B cell (primary cell): ENCODE measurements around the gene SIL1. TPM values are rescaled to one million over a fixed set of nuclear protein-coding genes. Genes with fewer than 3 reads are reported as not detected.

Experiments used
- ATAC-seq: fragments of 200-7000 bp; cut with Tn5 transposase; one replicate; pipeline ENCODE4 v1.10.0; 2021; ENCODE audit warnings: low read depth, mild to moderate bottlenecking, moderate number of reproducible peaks, moderate library complexity
- CTCF ChIA-PET: fragments of 350-600 bp; sonication (Branson Sonifier 250); formaldehyde crosslinking; loops from one replicate; lab custom pipeline; 2021; ENCODE audit warnings: antibody characterized with exemption, inconsistent platforms; lab: Charles Lee
- POLR2A ChIA-PET: fragments of 350-600 bp; sonication (Branson Sonifier 250); formaldehyde crosslinking; loops from one replicate; lab custom pipeline; 2021; ENCODE audit warnings: antibody characterized with exemption; lab: Charles Lee
- DNase-seq: peaks from one replicate; pipeline ENCODE4 v3.0.0; 2013
- H2AFZ ChIP-seq: 2 replicates; pipeline ENCODE4 v1.6.1; 2012; ENCODE audit warnings: mild to moderate bottlenecking, low read depth, low read length; ENCODE audit not compliant: insufficient read depth, poor library complexity, severe bottlenecking
- H3K27ac ChIP-seq, 2 donors: 1 replicate in 1 of 2; 2 replicates in 1 of 2; pipeline ENCODE4 v1.5.1; 2012 to 2013; ENCODE audit warnings: low read length in 2 of 2, mild to moderate bottlenecking in 2 of 2, moderate library complexity in 1 of 2
- H3K27me3 ChIP-seq, 4 experiments: fragments of 200-600 bp in 1 of 4; sonication (generic) in 1 of 4; replicated peaks in 1 of 4; 1 replicate in 2 of 4; 2 replicates in 2 of 4; pipeline versions ENCODE4 v1.6.1 to v1.7.0; 2013 to 2016; ENCODE audit warnings: low read length in 3 of 4, mild to moderate bottlenecking in 2 of 4, mixed read lengths in 1 of 4, moderate library complexity in 1 of 4; ENCODE audit not compliant: insufficient read depth in 4 of 4, control insufficient read depth in 3 of 4; ENCODE audit errors: control extremely low read depth in 1 of 4
- H3K36me3 ChIP-seq, 2 experiments: replicated peaks in 1 of 2; 1 replicate in 1 of 2; 2 replicates in 1 of 2; pipeline versions ENCODE4 v1.6.1 to v1.7.1; 2013; ENCODE audit warnings: low read length in 1 of 2; ENCODE audit not compliant: insufficient read depth in 2 of 2, control insufficient read depth in 1 of 2; ENCODE audit errors: control extremely low read depth in 1 of 2, extremely low read depth in 1 of 2
- H3K4me1 ChIP-seq, 2 donors: fragments of 200-600 bp in 1 of 2; sonication (generic) in 1 of 2; 1 replicate in 1 of 2; 2 replicates in 1 of 2; pipeline versions ENCODE4 v1.5.1 to v1.6.1; 2013 to 2017; ENCODE audit warnings: low read length in 2 of 2; ENCODE audit not compliant: control insufficient read depth in 2 of 2, insufficient read depth in 2 of 2
- H3K4me2 ChIP-seq: replicated peaks from 2 replicates; pipeline ENCODE3; 2012; ENCODE audit warnings: mild to moderate bottlenecking, low read depth, low read length; ENCODE audit not compliant: poor library complexity, severe bottlenecking
- H3K4me3 ChIP-seq, 5 experiments: fragments of 200-600 bp in 1 of 5; sonication (generic) in 1 of 5; 1 replicate in 3 of 5; 2 replicates in 2 of 5; pipeline versions ENCODE4 v1.5.1 to v1.7.0; 2011 to 2016; ENCODE audit warnings: low read length in 4 of 5, mild to moderate bottlenecking in 4 of 5, low read depth in 2 of 5, control low read depth in 1 of 5, moderate library complexity in 1 of 5; ENCODE audit not compliant: insufficient read depth in 1 of 5; ENCODE audit errors: control extremely low read depth in 1 of 5, extremely low read depth in 1 of 5
- H3K79me2 ChIP-seq: fragments of 200-600 bp; sonication (generic); one replicate; pipeline ENCODE4 v1.6.0; 2016; ENCODE audit warnings: low read length; ENCODE audit not compliant: control insufficient read depth, insufficient read depth
- H3K9ac ChIP-seq: fragments of 200-600 bp; sonication (generic); 2 replicates; pipeline ENCODE4 v1.6.1; 2017; ENCODE audit warnings: mild to moderate bottlenecking, low read length, moderate library complexity
- H3K9me3 ChIP-seq, 3 donors: one replicate each; pipeline versions ENCODE4 v1.6.1 to v1.7.1; 2013; ENCODE audit warnings: low read length in 2 of 3; ENCODE audit not compliant: control insufficient read depth in 2 of 3, insufficient read depth in 1 of 3; ENCODE audit errors: control extremely low read depth in 1 of 3
- H4K20me1 ChIP-seq: 2 replicates; pipeline ENCODE4 v1.6.0; 2012; ENCODE audit warnings: mild to moderate bottlenecking, low read length; ENCODE audit not compliant: insufficient read depth, control insufficient read depth, poor library complexity, severe bottlenecking
- H3K27ac Mint-ChIP-seq: one replicate; pipeline ENCODE4 v1.8.0; 2021; ENCODE audit warnings: mixed read lengths
- H3K27me3 Mint-ChIP-seq: one replicate; pipeline ENCODE4 v1.8.0; 2021; ENCODE audit warnings: mixed read lengths
- H3K4me1 Mint-ChIP-seq: one replicate; pipeline ENCODE4 v1.8.0; 2021; ENCODE audit warnings: mixed read lengths
- H3K4me3 Mint-ChIP-seq: one replicate; pipeline ENCODE4 v1.8.0; 2021; ENCODE audit warnings: mixed read lengths
- H3K9me3 Mint-ChIP-seq: one replicate; pipeline ENCODE4 v1.8.0; 2022; ENCODE audit warnings: mixed read lengths; ENCODE audit not compliant: insufficient read depth
- CTCF ChIP-seq: fragments of 200-600 bp; IDR thresholded peaks from one replicate; pipeline ENCODE4 v1.8.0; 2022; ENCODE audit warnings: antibody characterized with exemption, mild to moderate bottlenecking
- EZH2 ChIP-seq: IDR thresholded peaks from 2 replicates; pipeline ENCODE4 v1.6.1; 2012; ENCODE audit warnings: borderline replicate concordance, low read depth, mild to moderate bottlenecking, moderate library complexity, low read length; ENCODE audit not compliant: insufficient read depth, poor library complexity, severe bottlenecking
- WGBS: methylation state at CpG from one replicate; pipeline ENCODE4 v1.1.5; 2013; ENCODE audit warnings: missing lambda C conversion rate; ENCODE audit not compliant: insufficient coverage; 5-methylcytosine and 5-hydroxymethylcytosine counted together
- intact Hi-C: fragments of 100-400 bp; cut with micrococcal nuclease; formaldehyde crosslinking; loops from one replicate; pipeline ENCODE4 v1.10.0; 2022
- polyA plus RNA-seq: library from polyadenylated mRNA; depleted of rRNA; stranded (reverse); fragments of >200 nt; gene quantifications from 2 replicates; pipeline ENCODE4 v1.2.3, GENCODE V29; 2012
- total RNA-seq, 2 donors: library from RNA; stranded (reverse); fragments of 120-200 nt in 1 of 2; gene quantifications; 1 replicate in 1 of 2; 2 replicates in 1 of 2; pipeline versions ENCODE4 v1.2.3 to v1.2.4, GENCODE V29; 2013 to 2022

The SIL1 gene
- total and polyA plus RNA-seq, 2 donors (not counting 1 experiment from before 2014, with no cell fraction given): 16.9 to 19.8 TPM

GRCh38 chr5:138978581-138978980 is 219.6 kb downstream of the SIL1 start:
- Mint-ChIP-seq H3K9me3 (no peaks in the 10 kb centered on the region), H3K27ac (no peak overlapping the region), H3K4me3 (no peak overlapping the region), H3K27me3 (no peaks in the 10 kb centered on the region), H3K4me1 (no peaks in the 10 kb centered on the region)
- CTCF ChIA-PET: interaction anchor here (1.0 kb wide), 1 partner anchor 22 kb away, joined by 5 read pairs; no protein-coding TSS in a partner anchor
- Histone ChIP-seq H3K9ac (no peak overlapping the region), H3K27me3 (no peaks in the 10 kb centered on the region), H2AFZ (no peak overlapping the region), H3K27ac (no peak overlapping the region), H3K36me3 (no peaks in the 10 kb centered on the region), H3K79me2 (no peaks in the 10 kb centered on the region), H3K9me3 (no peaks in the 10 kb centered on the region), H3K4me3 (no peak overlapping the region), H3K4me2 (no peak overlapping the region), H3K4me1 (no peaks in the 10 kb centered on the region), H4K20me1 (no peaks in the 10 kb centered on the region)
- POLR2A ChIA-PET: no interaction called here
- ATAC-seq (no peak), DNase-seq (no peak)
- WGBS: no CpG with 5 or more reads among the region's 1 CpG
- TF ChIP-seq CTCF (no peak), EZH2 (no peak)
- intact Hi-C loops: no loop called here

GRCh38 chr5:138978080-138978479 is 220.1 kb downstream of the SIL1 start:
- Histone ChIP-seq H3K9me3 (no peaks in the 10 kb centered on the region), H3K4me3 (no peak overlapping the region), H3K9ac (no peak overlapping the region), H2AFZ (no peak overlapping the region), H3K27me3 (no peaks in the 10 kb centered on the region), H3K79me2 (no peaks in the 10 kb centered on the region), H4K20me1 (no peaks in the 10 kb centered on the region), H3K4me2 (no peak overlapping the region), H3K4me1 (no peaks in the 10 kb centered on the region), H3K27ac (no peak overlapping the region), H3K36me3 (no peaks in the 10 kb centered on the region)
- H3K4me1 Mint-ChIP-seq: no peaks in the 10 kb centered on the region
- ATAC-seq (no peak), DNase-seq (no peak)
- no CpG with 5 or more reads among the region's 1 CpG for WGBS
- H3K27ac Mint-ChIP-seq: no peak overlapping the region
- CTCF ChIA-PET: interaction anchor here (1.0 kb wide), 1 partner anchor 21 kb away, joined by 5 read pairs; no protein-coding TSS in a partner anchor
- TF ChIP-seq CTCF (no peak), EZH2 (no peak)
- intact Hi-C loops: no loop called here
- H3K4me3 Mint-ChIP-seq: no peak overlapping the region
- POLR2A ChIA-PET: no interaction called here
- H3K9me3 Mint-ChIP-seq: no peaks in the 10 kb centered on the region
- no peaks in the 10 kb centered on the region for H3K27me3 Mint-ChIP-seq
